Keratinocyte (primary cell): ENCODE results near the gene ZNF555. TPM values are rescaled to one million over a fixed set of nuclear protein-coding genes. Genes with fewer than 3 reads are reported as not detected.

ENCODE experiments used
- DNase-seq: peaks from one replicate; pipeline ENCODE4 v3.0.0-alpha.2; 2011; ENCODE audit warnings: low read depth, missing footprints, low spot score
- FAIRE-seq: peaks from 2 replicates; lab custom pipeline; 2011; peaks lifted over from hg19 to GRCh38; lab: Jason Lieb, UNC
- H2AFZ ChIP-seq: 2 replicates; pipeline ENCODE4 v1.6.0; 2012; ENCODE audit warnings: low read length, control low read depth, inconsistent platforms; ENCODE audit not compliant: control insufficient read depth
- H3K27ac ChIP-seq: 2 replicates; pipeline ENCODE4 v1.5.1; 2011; ENCODE audit warnings: low read length; ENCODE audit not compliant: control insufficient read depth, insufficient read depth
- H3K27me3 ChIP-seq: 3 replicates; pipeline ENCODE4 v1.6.0; 2011; ENCODE audit warnings: low read length; ENCODE audit not compliant: control insufficient read depth, insufficient read depth; ENCODE audit errors: extremely low read depth
- H3K36me3 ChIP-seq, 2 experiments: 2 replicates in 1 of 2; 3 replicates in 1 of 2; pipeline ENCODE4 v1.5.1; 2011; ENCODE audit warnings: low read length in 2 of 2, mild to moderate bottlenecking in 1 of 2; ENCODE audit not compliant: control insufficient read depth in 2 of 2, insufficient read depth in 2 of 2; ENCODE audit errors: extremely low read depth in 1 of 2
- H3K4me1 ChIP-seq: 3 replicates; pipeline ENCODE4 v1.5.1; 2011; ENCODE audit warnings: low read length; ENCODE audit not compliant: control insufficient read depth, insufficient read depth; ENCODE audit errors: extremely low read depth
- H3K4me2 ChIP-seq: 3 replicates; pipeline ENCODE4 v1.6.0; 2011; ENCODE audit warnings: low read depth, low read length; ENCODE audit not compliant: control insufficient read depth, insufficient read depth; ENCODE audit errors: extremely low read depth
- H3K4me3 ChIP-seq, 3 experiments: fragments of 200-600 bp in 1 of 3; sonication (generic) in 1 of 3; 2 replicates in 2 of 3; 3 replicates in 1 of 3; pipeline ENCODE4 v1.5.1; 2011 to 2016; ENCODE audit warnings: low read length in 3 of 3, mild to moderate bottlenecking in 3 of 3, control low read depth in 2 of 3, inconsistent platforms in 1 of 3, low read depth in 1 of 3, mixed read lengths in 1 of 3, mixed run types in 1 of 3, moderate library complexity in 1 of 3; ENCODE audit not compliant: control insufficient read depth in 2 of 3, insufficient read depth in 2 of 3; ENCODE audit errors: extremely low read depth in 1 of 3
- H3K79me2 ChIP-seq: 2 replicates; pipeline ENCODE4 v1.6.0; 2012; ENCODE audit warnings: low read length; ENCODE audit not compliant: control insufficient read depth, insufficient read depth
- H3K9ac ChIP-seq: 3 replicates; pipeline ENCODE4 v1.6.0; 2011; ENCODE audit warnings: low read length; ENCODE audit not compliant: control insufficient read depth, insufficient read depth; ENCODE audit errors: extremely low read depth
- H3K9me1 ChIP-seq: 3 replicates; pipeline ENCODE4 v1.6.0; 2011; ENCODE audit warnings: low read length; ENCODE audit not compliant: control insufficient read depth, insufficient read depth; ENCODE audit errors: extremely low read depth
- H3K9me3 ChIP-seq: 2 replicates; pipeline ENCODE4 v1.5.1; 2012; ENCODE audit warnings: low read depth, low read length; ENCODE audit not compliant: control insufficient read depth
- H4K20me1 ChIP-seq: 3 replicates; pipeline ENCODE4 v1.6.0; 2011; ENCODE audit warnings: low read length; ENCODE audit not compliant: control insufficient read depth, insufficient read depth; ENCODE audit errors: extremely low read depth
- CTCF ChIP-seq, 3 experiments: IDR thresholded peaks in 1 of 3; conservative IDR thresholded peaks in 1 of 3; optimal IDR thresholded peaks in 1 of 3; 2 replicates in 2 of 3; 3 replicates in 1 of 3; pipeline versions ENCODE3 to v1.5.1; 2011; ENCODE audit warnings: low read length in 3 of 3, mild to moderate bottlenecking in 3 of 3, moderate library complexity in 2 of 3, control low read depth in 1 of 3, inconsistent platforms in 1 of 3; ENCODE audit not compliant: insufficient read depth in 2 of 3; ENCODE audit errors: extremely low read depth in 1 of 3
- EZH2 ChIP-seq: IDR thresholded peaks from one replicate; pipeline ENCODE4 v1.6.1; 2012; ENCODE audit warnings: inconsistent platforms, mild to moderate bottlenecking, low read length, moderate library complexity
- dilution Hi-C: fragments of 300-500 bp; cut with MboI; formaldehyde crosslinking; loops from one replicate; pipeline ENCODE4 v1.7.0; 2020; ENCODE audit warnings: low sequenced_read_pairs; ENCODE audit not compliant: extremely low pct_ligation_motif_present
- polyA plus RNA-seq, 5 experiments: library from polyadenylated mRNA; depleted of rRNA in 3 of 5; stranded (reverse) in 3 of 5; stranded (forward) in 1 of 5; unstranded in 1 of 5; fragments of >200 nt; gene quantifications; 1 replicate in 1 of 5; 2 replicates in 3 of 5; 3 replicates in 1 of 5; pipeline versions ENCODE4 v1.2.1 to v1.2.3, GENCODE V29; 2011 to 2012; ENCODE audit warnings: missing spikeins in 2 of 5, low read depth in 1 of 5, low replicate concordance in 1 of 5

Gene ZNF555
- polyA plus RNA-seq, 1 donor (not counting 4 experiments of a cell fraction or from before 2014, with no cell fraction given) = 4.3 TPM

- Histone ChIP-seq H3K9me1 (no peaks in the 10 kb centered on the region), H3K79me2 (peaks cover 4% of the 10 kb centered on the region), H3K9me3 (peaks cover 4% of the 10 kb centered on the region), H3K4me3 (no peak overlapping the region), H3K27me3 (no peaks in the 10 kb centered on the region), H3K36me3 (no peaks in the 10 kb centered on the region), H3K4me1 (peaks cover 7% of the 10 kb centered on the region), H3K4me2 (no peak overlapping the region), H4K20me1 (no peaks in the 10 kb centered on the region), H3K27ac (no peak overlapping the region), H3K9ac (no peak overlapping the region), H2AFZ (no peak overlapping the region)
- DNase-seq (no peak), FAIRE-seq (no peak)
- no peak for TF ChIP-seq CTCF (optimal IDR thresholded peaks at IDR 0.05 in 1 of 3, IDR thresholded peaks at IDR 0.05 in 1 of 3, conservative IDR thresholded peaks at IDR 0.05 in 1 of 3; ENCODE audit: extremely low read depth in 1 of 3, insufficient read depth in 2 of 3, low read length in 3 of 3)
- TF ChIP-seq EZH2 = no peak
- dilution Hi-C loops = no loop called here
Observed at GRCh38 chr19:2822846-2823245, 18.4 kb upstream of the ZNF555 start.

- H3K4me3 ChIP-seq = no peak overlapping the region
- H3K9ac ChIP-seq = no peak overlapping the region
- H3K79me2 ChIP-seq = peaks cover 4% of the 10 kb centered on the region
- H3K4me1 ChIP-seq = peaks cover 7% of the 10 kb centered on the region
- no peaks in the 10 kb centered on the region for H3K27me3 ChIP-seq
- H3K9me1 ChIP-seq = no peaks in the 10 kb centered on the region
- no peaks in the 10 kb centered on the region for H3K36me3 ChIP-seq
- no peak overlapping the region for H3K27ac ChIP-seq
- no peak for TF ChIP-seq EZH2
- TF ChIP-seq CTCF (optimal IDR thresholded peaks at IDR 0.05 in 1 of 3, IDR thresholded peaks at IDR 0.05 in 1 of 3, conservative IDR thresholded peaks at IDR 0.05 in 1 of 3; ENCODE audit: extremely low read depth in 1 of 3, insufficient read depth in 2 of 3, low read length in 3 of 3) = no peak
- H3K4me2 ChIP-seq = no peak overlapping the region
- no peak overlapping the region for H2AFZ ChIP-seq
- no peaks in the 10 kb centered on the region for H4K20me1 ChIP-seq
- DNase-seq (no peak), FAIRE-seq (no peak)
- peaks cover 8% of the 10 kb centered on the region for H3K9me3 ChIP-seq
- dilution Hi-C loops = no loop called here
Observed at GRCh38 chr19:2823646-2824045, 17.6 kb upstream of the ZNF555 start.
